Dendritic cell treated with granulocyte-macrophage colony-stimulating factor and Interleukin-4, amounts not matched to agents 40 ng/mL and 50 ng/mL, for 4 days (primary cell): Measurements from ENCODE around the gene EXD3.

Source experiments
- H3K27ac Mint-ChIP-seq: one replicate; pipeline ENCODE4 v1.8.0; 2022; ENCODE audit warnings: mild to moderate bottlenecking, mixed read lengths
- H3K27me3 Mint-ChIP-seq: one replicate; pipeline ENCODE4 v1.8.0; 2022; ENCODE audit warnings: mild to moderate bottlenecking, mixed read lengths
- H3K36me3 Mint-ChIP-seq: one replicate; pipeline ENCODE4 v1.8.0; 2022; ENCODE audit warnings: low read depth, mixed read lengths
- H3K4me1 Mint-ChIP-seq: one replicate; pipeline ENCODE4 v1.8.0; 2022; ENCODE audit warnings: low read depth, mixed read lengths
- H3K4me3 Mint-ChIP-seq: one replicate; pipeline ENCODE4 v1.8.0; 2022; ENCODE audit warnings: mild to moderate bottlenecking, moderate library complexity, mixed read lengths
- H3K9me3 Mint-ChIP-seq: one replicate; pipeline ENCODE4 v1.8.0; 2022; ENCODE audit warnings: mixed read lengths
- intact Hi-C: fragments of 100-400 bp; cut with micrococcal nuclease; formaldehyde crosslinking; loops from one replicate; pipeline ENCODE4 v1.15.0; 2022

EXD3 gene

GRCh38 chr9:137461663-137462395 lies 38.9 kb upstream of the EXD3 start:
- Mint-ChIP-seq H3K4me1 (peaks cover 26% of the 10 kb centered on the region), H3K4me3 (peak overlapping the region; percentile 37), H3K36me3 (peaks cover 10% of the 10 kb centered on the region), H3K27me3 (peaks cover 45% of the 10 kb centered on the region), H3K27ac (no peak overlapping the region), H3K9me3 (no peaks in the 10 kb centered on the region)
- intact Hi-C loops: no loop called here

- Mint-ChIP-seq H3K27ac (peak overlapping the region; percentile 79), H3K4me1 (peaks cover 31% of the 10 kb centered on the region), H3K27me3 (peaks cover 43% of the 10 kb centered on the region), H3K36me3 (peaks cover 16% of the 10 kb centered on the region), H3K4me3 (no peak overlapping the region), H3K9me3 (no peaks in the 10 kb centered on the region)
- intact Hi-C loops: no loop called here
Observed at GRCh38 chr9:137461316-137461662, 38.3 kb upstream of the EXD3 start.

DNA sequence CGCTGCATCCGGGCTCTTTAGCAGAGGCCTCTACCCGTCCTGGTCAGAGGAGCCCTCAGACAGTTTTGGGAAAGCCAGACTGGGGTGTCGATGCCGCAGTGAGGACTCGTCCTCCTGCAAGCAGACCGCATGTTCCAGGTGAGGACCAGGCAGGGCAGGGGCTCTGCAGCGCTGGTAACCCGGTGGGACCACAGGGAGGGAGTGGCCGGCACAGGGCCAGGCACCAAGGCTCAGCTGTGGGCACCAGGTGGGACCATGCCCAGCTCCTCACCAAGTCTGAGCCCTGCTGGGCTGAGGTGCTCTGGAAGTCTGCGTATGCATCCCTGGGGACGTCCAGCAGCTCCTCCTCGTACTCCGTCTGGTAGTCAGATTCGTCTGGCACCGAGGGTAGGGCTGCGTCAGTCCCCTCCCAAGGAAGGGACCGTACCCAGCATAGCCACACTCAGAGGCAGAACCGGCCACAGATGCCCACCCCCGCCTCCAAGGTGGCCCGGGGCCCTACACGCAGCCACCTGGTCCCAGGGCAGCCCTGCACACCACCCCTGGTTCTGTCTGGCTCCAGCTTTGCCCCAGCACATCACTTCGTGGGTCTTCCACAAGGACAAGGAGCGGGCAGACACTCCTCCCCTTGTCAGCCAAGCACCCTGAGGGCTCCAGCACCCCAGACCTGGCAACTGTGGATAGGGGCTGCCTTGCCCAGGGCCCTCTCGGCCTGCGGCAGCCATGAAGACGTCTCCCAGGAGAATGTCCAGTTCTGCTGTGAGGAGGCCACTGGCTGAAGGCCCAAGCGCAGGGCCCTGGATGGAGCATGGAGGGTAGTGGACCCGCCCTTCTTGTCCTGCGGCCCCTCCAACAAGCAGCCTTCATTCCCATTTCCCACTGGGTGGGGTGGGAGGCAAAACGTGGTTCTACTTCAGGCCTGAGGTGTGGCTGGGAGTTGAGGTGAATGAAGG lies 37.7 kb upstream of the EXD3 start:
- Mint-ChIP-seq H3K27me3 (peaks cover 37% of the 10 kb centered on the region), H3K4me3 (no peak overlapping the region), H3K27ac (peak overlapping the region; percentile 79), H3K9me3 (no peaks in the 10 kb centered on the region), H3K4me1 (peaks cover 38% of the 10 kb centered on the region), H3K36me3 (peaks cover 22% of the 10 kb centered on the region)
- intact Hi-C loops: no loop called here

- Mint-ChIP-seq H3K27ac (peak overlapping the region; percentile 79), H3K4me3 (peak overlapping the region; percentile 63), H3K4me1 (peaks cover 46% of the 10 kb centered on the region), H3K36me3 (peaks cover 30% of the 10 kb centered on the region), H3K27me3 (peaks cover 30% of the 10 kb centered on the region), H3K9me3 (no peaks in the 10 kb centered on the region)
- intact Hi-C loops: no loop called here
Observed at GRCh38 chr9:137459601-137460362, 36.8 kb upstream of the EXD3 start.

- peak within 1 kb of the TSS; percentile 63 for H3K4me3 Mint-ChIP-seq
- intact Hi-C loops: no loop called here
- no peaks in the 10 kb centered on the region for H3K9me3 Mint-ChIP-seq
- peaks cover 24% of the 10 kb centered on the region for H3K27me3 Mint-ChIP-seq
- peaks cover 52% of the 10 kb centered on the region for H3K4me1 Mint-ChIP-seq
- H3K36me3 Mint-ChIP-seq: peaks cover 36% of the 10 kb centered on the region
- peak within 1 kb of the TSS; percentile 79 for H3K27ac Mint-ChIP-seq
Observed at GRCh38 chr9:137459152-137459600, 36.2 kb upstream of the EXD3 start, which contains the start of gene NSMF. NSMF (minus strand) TSS chr9:137459334; CDS start chr9:137459102, 232 bp downstream.

- H3K4me1 Mint-ChIP-seq: peaks cover 57% of the 10 kb centered on the region
- peak overlapping the region; percentile 62 for H3K4me3 Mint-ChIP-seq
- intact Hi-C loops: no loop called here
- H3K27ac Mint-ChIP-seq: no peak overlapping the region
- peaks cover 40% of the 10 kb centered on the region for H3K36me3 Mint-ChIP-seq
- peaks cover 18% of the 10 kb centered on the region for H3K27me3 Mint-ChIP-seq
- no peaks in the 10 kb centered on the region for H3K9me3 Mint-ChIP-seq
Observed at GRCh38 chr9:137458194-137459151, 35.5 kb upstream of the EXD3 start.

GRCh38 chr9:137457406-137458193 lies 34.6 kb upstream of the EXD3 start:
- H3K36me3 Mint-ChIP-seq: peaks cover 47% of the 10 kb centered on the region
- no peak overlapping the region for H3K27ac Mint-ChIP-seq
- H3K27me3 Mint-ChIP-seq: peaks cover 9% of the 10 kb centered on the region
- intact Hi-C loops: no loop called here
- H3K9me3 Mint-ChIP-seq: no peaks in the 10 kb centered on the region
- peaks cover 66% of the 10 kb centered on the region for H3K4me1 Mint-ChIP-seq
- H3K4me3 Mint-ChIP-seq: peak overlapping the region; percentile 62

- Mint-ChIP-seq H3K4me1 (peaks cover 72% of the 10 kb centered on the region), H3K4me3 (no peak overlapping the region), H3K9me3 (no peaks in the 10 kb centered on the region), H3K36me3 (peaks cover 54% of the 10 kb centered on the region), H3K27ac (no peak overlapping the region), H3K27me3 (peaks cover 4% of the 10 kb centered on the region)
- intact Hi-C loops: no loop called here
Observed at GRCh38 chr9:137456864-137457405, 34.0 kb upstream of the EXD3 start.

- H3K4me1 Mint-ChIP-seq: peaks cover 76% of the 10 kb centered on the region
- H3K27ac Mint-ChIP-seq: peak overlapping the region; percentile 45
- intact Hi-C loops: no loop called here
- H3K9me3 Mint-ChIP-seq: no peaks in the 10 kb centered on the region
- H3K36me3 Mint-ChIP-seq: peaks cover 55% of the 10 kb centered on the region
- H3K4me3 Mint-ChIP-seq: no peak overlapping the region
- peaks cover 2% of the 10 kb centered on the region for H3K27me3 Mint-ChIP-seq
Observed at GRCh38 chr9:137456061-137456863, 33.3 kb upstream of the EXD3 start.

GRCh38 chr9:137455359-137455991 lies 32.5 kb upstream of the EXD3 start:
- intact Hi-C loops: no loop called here
- Mint-ChIP-seq H3K4me3 (no peak overlapping the region), H3K27me3 (peaks cover 2% of the 10 kb centered on the region), H3K27ac (peak overlapping the region; percentile 45), H3K4me1 (peaks cover 73% of the 10 kb centered on the region), H3K9me3 (no peaks in the 10 kb centered on the region), H3K36me3 (peaks cover 55% of the 10 kb centered on the region)
